HepG2 (cell line): ENCODE results near the gene ZNRF3. TPM values are rescaled to one million over a fixed set of nuclear protein-coding genes. Genes with fewer than 3 reads are reported as not detected.

ENCODE experiments used
- AKAP8 ChIP-seq: sonication (generic); formaldehyde crosslinking; IDR thresholded peaks from 2 replicates; pipeline ENCODE4 v1.5.1; 2020; ENCODE audit warnings: mild to moderate bottlenecking, missing genetic modification reagents
- CHD4 ChIP-seq: fragments of 200-600 bp; sonication (generic); IDR thresholded peaks from 2 replicates; pipeline ENCODE4 v1.7.0; 2017; ENCODE audit warnings: mild to moderate bottlenecking, low read length, borderline replicate concordance
- ERF ChIP-seq: IDR thresholded peaks from 2 replicates; pipeline ENCODE4 v1.6.1; 2018; ENCODE audit warnings: missing biosample characterization, missing genetic modification reagents
- FOXO1 ChIP-seq: sonication (generic); formaldehyde crosslinking; IDR thresholded peaks from 2 replicates; pipeline ENCODE4 v1.4.0; 2020; ENCODE audit warnings: missing genetic modification reagents
- MEIS1 ChIP-seq: sonication (generic); formaldehyde crosslinking; IDR thresholded peaks from 2 replicates; pipeline ENCODE4 v1.9.0; 2021; ENCODE audit warnings: mild to moderate bottlenecking, missing genetic modification reagents, moderate library complexity, borderline replicate concordance
- SOX13 ChIP-seq, 3 experiments: fragments of 450-650 bp in 1 of 3; sonication (generic) in 1 of 3; formaldehyde crosslinking in 1 of 3; IDR thresholded peaks in 2 of 3; conservative IDR thresholded peaks in 1 of 3; 2 replicates each; pipeline versions ENCODE4 v1.5.0 to v1.6.1; 2016 to 2020; ENCODE audit warnings: antibody characterized with exemption in 1 of 3, mild to moderate bottlenecking in 1 of 3, missing compliant biosample characterization in 1 of 3, missing genetic modification reagents in 1 of 3, moderate library complexity in 1 of 3
- ZKSCAN8 ChIP-seq: IDR thresholded peaks from 2 replicates; pipeline ENCODE4 v1.6.1; 2016; ENCODE audit warnings: borderline replicate concordance, missing genetic modification reagents, missing compliant biosample characterization
- ZNF205 ChIP-seq: IDR thresholded peaks from 2 replicates; pipeline ENCODE4 v1.6.1; 2018; ENCODE audit warnings: missing biosample characterization, missing genetic modification reagents
- ZNF264 ChIP-seq: sonication (generic); formaldehyde crosslinking; IDR thresholded peaks from 2 replicates; pipeline ENCODE4 v1.4.0; 2020; ENCODE audit warnings: missing genetic modification reagents
- ZNF549 ChIP-seq: sonication (generic); formaldehyde crosslinking; IDR thresholded peaks from 2 replicates; pipeline ENCODE4 v1.5.0; 2020; ENCODE audit warnings: missing genetic modification reagents
- ZNF670 ChIP-seq: sonication (generic); formaldehyde crosslinking; IDR thresholded peaks from 2 replicates; pipeline ENCODE4 v1.8.0; 2022; ENCODE audit warnings: mild to moderate bottlenecking, missing genetic modification reagents, borderline replicate concordance
- polyA plus RNA-seq, 8 experiments: library from polyadenylated mRNA; depleted of rRNA in 3 of 8; stranded (reverse) in 7 of 8; unstranded in 1 of 8; fragments of >200 nt; fragmentation: Illumina TruSeq in 4 of 8; extraction: Trizol in 4 of 8; gene quantifications; 2 replicates each; pipeline versions ENCODE4 v1.2.1 to v1.2.3, GENCODE V29; 2011 to 2016; ENCODE audit warnings: low read depth in 4 of 8, missing spikeins in 1 of 8, mixed read lengths in 1 of 8; ENCODE audit not compliant: insufficient read depth in 1 of 8
- total RNA-seq, 5 experiments: library from RNA; depleted of rRNA; stranded (reverse); fragments of >200 nt; fragmentation: Illumina TruSeq; extraction: Trizol; gene quantifications; 2 replicates each; pipeline ENCODE4 v1.2.3, GENCODE V29; 2016; ENCODE audit warnings: low read depth in 1 of 5
- TF ChIP-seq, protein P1 (sequence below): sonication (generic); formaldehyde crosslinking; IDR thresholded peaks from 2 replicates; pipeline ENCODE4 v1.5.0; 2020; ENCODE audit warnings: mild to moderate bottlenecking, missing genetic modification reagents, borderline replicate concordance
- TF ChIP-seq, protein P2 (sequence below): sonication (generic); formaldehyde crosslinking; IDR thresholded peaks from 2 replicates; pipeline ENCODE4 v1.5.1; 2020; ENCODE audit warnings: mild to moderate bottlenecking, missing genetic modification reagents, borderline replicate concordance

Gene ZNRF3
- total and polyA plus RNA-seq, 2 of the 13 experiments (the other 11 are each of a cell fraction or from before 2014, with no cell fraction given): 20.3 to 36.7 TPM

DNA sequence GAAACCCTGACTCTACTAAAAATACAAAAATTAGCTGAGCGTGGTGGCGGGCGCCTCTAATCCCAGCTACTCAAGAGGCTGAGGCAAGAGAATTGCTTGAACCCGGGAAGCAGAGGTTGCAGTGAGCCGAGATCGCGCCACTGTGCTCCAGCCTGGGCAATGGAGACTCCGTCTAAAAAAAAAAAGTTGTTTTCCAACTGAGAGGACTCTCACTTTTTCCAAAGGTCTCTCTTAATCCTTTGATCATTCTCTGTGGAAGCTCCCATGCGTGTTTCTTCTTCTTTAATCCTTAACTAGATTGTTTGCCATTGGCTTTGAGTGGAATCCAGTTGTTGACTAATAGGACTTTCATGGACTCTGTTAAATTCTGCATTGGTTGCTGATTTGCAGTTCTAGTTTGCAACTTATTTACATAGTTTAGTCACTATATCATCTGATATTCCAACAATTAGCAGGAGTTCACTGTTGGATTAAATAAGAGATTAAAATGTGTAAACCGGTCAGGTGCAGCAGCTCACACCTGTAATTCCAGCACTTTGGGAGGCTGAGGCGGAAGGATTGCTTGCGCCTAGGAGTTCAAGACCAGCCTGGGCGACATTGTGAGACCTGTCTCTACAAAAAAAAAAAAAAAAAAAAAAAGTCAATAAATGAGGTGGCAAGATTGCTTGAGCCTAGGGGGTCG lies 98.6 kb downstream of the ZNRF3 start (continued):
- TF ChIP-seq, protein P1, sequence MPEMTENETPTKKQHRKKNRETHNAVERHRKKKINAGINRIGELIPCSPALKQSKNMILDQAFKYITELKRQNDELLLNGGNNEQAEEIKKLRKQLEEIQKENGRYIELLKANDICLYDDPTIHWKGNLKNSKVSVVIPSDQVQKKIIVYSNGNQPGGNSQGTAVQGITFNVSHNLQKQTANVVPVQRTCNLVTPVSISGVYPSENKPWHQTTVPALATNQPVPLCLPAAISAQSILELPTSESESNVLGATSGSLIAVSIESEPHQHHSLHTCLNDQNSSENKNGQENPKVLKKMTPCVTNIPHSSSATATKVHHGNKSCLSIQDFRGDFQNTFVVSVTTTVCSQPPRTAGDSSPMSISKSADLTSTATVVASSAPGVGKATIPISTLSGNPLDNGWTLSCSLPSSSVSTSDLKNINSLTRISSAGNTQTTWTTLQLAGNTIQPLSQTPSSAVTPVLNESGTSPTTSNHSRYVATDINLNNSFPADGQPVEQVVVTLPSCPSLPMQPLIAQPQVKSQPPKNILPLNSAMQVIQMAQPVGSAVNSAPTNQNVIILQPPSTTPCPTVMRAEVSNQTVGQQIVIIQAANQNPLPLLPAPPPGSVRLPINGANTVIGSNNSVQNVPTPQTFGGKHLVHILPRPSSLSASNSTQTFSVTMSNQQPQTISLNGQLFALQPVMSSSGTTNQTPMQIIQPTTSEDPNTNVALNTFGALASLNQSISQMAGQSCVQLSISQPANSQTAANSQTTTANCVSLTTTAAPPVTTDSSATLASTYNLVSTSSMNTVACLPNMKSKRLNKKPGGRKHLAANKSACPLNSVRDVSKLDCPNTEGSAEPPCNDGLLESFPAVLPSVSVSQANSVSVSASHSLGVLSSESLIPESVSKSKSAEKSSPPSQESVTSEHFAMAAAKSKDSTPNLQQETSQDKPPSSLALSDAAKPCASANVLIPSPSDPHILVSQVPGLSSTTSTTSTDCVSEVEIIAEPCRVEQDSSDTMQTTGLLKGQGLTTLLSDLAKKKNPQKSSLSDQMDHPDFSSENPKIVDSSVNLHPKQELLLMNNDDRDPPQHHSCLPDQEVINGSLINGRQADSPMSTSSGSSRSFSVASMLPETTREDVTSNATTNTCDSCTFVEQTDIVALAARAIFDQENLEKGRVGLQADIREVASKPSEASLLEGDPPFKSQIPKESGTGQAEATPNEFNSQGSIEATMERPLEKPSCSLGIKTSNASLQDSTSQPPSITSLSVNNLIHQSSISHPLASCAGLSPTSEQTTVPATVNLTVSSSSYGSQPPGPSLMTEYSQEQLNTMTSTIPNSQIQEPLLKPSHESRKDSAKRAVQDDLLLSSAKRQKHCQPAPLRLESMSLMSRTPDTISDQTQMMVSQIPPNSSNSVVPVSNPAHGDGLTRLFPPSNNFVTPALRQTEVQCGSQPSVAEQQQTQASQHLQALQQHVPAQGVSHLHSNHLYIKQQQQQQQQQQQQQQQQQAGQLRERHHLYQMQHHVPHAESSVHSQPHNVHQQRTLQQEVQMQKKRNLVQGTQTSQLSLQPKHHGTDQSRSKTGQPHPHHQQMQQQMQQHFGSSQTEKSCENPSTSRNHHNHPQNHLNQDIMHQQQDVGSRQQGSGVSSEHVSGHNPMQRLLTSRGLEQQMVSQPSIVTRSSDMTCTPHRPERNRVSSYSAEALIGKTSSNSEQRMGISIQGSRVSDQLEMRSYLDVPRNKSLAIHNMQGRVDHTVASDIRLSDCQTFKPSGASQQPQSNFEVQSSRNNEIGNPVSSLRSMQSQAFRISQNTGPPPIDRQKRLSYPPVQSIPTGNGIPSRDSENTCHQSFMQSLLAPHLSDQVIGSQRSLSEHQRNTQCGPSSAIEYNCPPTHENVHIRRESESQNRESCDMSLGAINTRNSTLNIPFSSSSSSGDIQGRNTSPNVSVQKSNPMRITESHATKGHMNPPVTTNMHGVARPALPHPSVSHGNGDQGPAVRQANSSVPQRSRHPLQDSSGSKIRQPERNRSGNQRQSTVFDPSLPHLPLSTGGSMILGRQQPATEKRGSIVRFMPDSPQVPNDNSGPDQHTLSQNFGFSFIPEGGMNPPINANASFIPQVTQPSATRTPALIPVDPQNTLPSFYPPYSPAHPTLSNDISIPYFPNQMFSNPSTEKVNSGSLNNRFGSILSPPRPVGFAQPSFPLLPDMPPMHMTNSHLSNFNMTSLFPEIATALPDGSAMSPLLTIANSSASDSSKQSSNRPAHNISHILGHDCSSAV (CRISPR knock-in tag): no peak
- TF ChIP-seq ZNF264 (CRISPR knock-in tag): peak; percentile 66; the same call in 1 of the 2 replicates
- no peak for TF ChIP-seq ZNF670 (CRISPR knock-in tag)
- peak; percentile 94 for TF ChIP-seq FOXO1 (CRISPR knock-in tag)
- TF ChIP-seq ERF (CRISPR knock-in tag): no peak
- no peak; the same call in 1 of the 2 replicates for TF ChIP-seq SOX13 (IDR thresholded peaks at IDR 0.05)
- peak in 1 of 2 experiments; percentile 88; a peak in 2 of 4 replicates for TF ChIP-seq SOX13 (CRISPR knock-in tag; conservative IDR thresholded peaks at IDR 0.05 in 1 of 2, IDR thresholded peaks at IDR 0.05 in 1 of 2)
- peak; percentile 83; the same call in 1 of the 2 replicates for TF ChIP-seq CHD4
- TF ChIP-seq, protein P2, sequence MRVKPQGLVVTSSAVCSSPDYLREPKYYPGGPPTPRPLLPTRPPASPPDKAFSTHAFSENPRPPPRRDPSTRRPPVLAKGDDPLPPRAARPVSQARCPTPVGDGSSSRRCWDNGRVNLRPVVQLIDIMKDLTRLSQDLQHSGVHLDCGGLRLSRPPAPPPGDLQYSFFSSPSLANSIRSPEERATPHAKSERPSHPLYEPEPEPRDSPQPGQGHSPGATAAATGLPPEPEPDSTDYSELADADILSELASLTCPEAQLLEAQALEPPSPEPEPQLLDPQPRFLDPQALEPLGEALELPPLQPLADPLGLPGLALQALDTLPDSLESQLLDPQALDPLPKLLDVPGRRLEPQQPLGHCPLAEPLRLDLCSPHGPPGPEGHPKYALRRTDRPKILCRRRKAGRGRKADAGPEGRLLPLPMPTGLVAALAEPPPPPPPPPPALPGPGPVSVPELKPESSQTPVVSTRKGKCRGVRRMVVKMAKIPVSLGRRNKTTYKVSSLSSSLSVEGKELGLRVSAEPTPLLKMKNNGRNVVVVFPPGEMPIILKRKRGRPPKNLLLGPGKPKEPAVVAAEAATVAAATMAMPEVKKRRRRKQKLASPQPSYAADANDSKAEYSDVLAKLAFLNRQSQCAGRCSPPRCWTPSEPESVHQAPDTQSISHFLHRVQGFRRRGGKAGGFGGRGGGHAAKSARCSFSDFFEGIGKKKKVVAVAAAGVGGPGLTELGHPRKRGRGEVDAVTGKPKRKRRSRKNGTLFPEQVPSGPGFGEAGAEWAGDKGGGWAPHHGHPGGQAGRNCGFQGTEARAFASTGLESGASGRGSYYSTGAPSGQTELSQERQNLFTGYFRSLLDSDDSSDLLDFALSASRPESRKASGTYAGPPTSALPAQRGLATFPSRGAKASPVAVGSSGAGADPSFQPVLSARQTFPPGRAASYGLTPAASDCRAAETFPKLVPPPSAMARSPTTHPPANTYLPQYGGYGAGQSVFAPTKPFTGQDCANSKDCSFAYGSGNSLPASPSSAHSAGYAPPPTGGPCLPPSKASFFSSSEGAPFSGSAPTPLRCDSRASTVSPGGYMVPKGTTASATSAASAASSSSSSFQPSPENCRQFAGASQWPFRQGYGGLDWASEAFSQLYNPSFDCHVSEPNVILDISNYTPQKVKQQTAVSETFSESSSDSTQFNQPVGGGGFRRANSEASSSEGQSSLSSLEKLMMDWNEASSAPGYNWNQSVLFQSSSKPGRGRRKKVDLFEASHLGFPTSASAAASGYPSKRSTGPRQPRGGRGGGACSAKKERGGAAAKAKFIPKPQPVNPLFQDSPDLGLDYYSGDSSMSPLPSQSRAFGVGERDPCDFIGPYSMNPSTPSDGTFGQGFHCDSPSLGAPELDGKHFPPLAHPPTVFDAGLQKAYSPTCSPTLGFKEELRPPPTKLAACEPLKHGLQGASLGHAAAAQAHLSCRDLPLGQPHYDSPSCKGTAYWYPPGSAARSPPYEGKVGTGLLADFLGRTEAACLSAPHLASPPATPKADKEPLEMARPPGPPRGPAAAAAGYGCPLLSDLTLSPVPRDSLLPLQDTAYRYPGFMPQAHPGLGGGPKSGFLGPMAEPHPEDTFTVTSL: peak; percentile 81; the same call in 1 of the 2 replicates
- TF ChIP-seq ZKSCAN8 (CRISPR knock-in tag): peak; percentile 81; the same call in 1 of the 2 replicates
- TF ChIP-seq AKAP8: no peak
- TF ChIP-seq MEIS1: no peak
- peak; percentile 24; the same call in 1 of the 2 replicates for TF ChIP-seq ZNF205 (CRISPR knock-in tag)
- no peak for TF ChIP-seq ZNF549 (CRISPR knock-in tag)
